Measurements from ENCODE around the gene PRADC1. TPM values are rescaled to one million over a fixed set of nuclear protein-coding genes. Genes with fewer than 3 reads are reported as not detected.

Gene PRADC1
- total RNA-seq, 1 donor from 2014 or later: 5.8 TPM

DNA sequence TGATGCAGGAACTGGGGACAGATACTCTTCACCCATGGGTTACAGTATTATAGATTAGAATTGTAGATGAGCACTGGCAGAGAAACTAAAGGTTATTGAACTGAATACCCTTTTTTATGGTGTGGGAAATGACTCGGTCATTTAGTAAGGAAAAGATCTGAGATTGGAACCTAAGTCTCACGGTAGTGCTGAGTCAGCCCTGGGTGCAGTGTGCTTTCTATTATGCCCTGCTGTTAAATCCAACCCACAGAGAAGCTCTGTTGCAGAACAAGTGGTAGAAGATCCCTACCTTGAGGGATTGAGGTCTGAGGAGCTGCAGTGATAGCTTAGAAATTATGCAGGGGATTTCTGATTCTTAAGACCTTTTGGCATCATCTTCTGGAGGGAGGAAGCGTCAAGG lies 13.8 kb upstream of the PRADC1 start:
- peaks cover 47% of the 10 kb centered on the region for H3K36me3 ChIP-seq (ENCODE audit: control insufficient read depth, insufficient read depth, low read length)
- DNase-seq (ENCODE audit: low read depth) (no peak), FAIRE-seq (no peak)
- no peak overlapping the region for H3K4me3 ChIP-seq (ENCODE audit: low read depth, low read length)
- TF ChIP-seq, protein P1, sequence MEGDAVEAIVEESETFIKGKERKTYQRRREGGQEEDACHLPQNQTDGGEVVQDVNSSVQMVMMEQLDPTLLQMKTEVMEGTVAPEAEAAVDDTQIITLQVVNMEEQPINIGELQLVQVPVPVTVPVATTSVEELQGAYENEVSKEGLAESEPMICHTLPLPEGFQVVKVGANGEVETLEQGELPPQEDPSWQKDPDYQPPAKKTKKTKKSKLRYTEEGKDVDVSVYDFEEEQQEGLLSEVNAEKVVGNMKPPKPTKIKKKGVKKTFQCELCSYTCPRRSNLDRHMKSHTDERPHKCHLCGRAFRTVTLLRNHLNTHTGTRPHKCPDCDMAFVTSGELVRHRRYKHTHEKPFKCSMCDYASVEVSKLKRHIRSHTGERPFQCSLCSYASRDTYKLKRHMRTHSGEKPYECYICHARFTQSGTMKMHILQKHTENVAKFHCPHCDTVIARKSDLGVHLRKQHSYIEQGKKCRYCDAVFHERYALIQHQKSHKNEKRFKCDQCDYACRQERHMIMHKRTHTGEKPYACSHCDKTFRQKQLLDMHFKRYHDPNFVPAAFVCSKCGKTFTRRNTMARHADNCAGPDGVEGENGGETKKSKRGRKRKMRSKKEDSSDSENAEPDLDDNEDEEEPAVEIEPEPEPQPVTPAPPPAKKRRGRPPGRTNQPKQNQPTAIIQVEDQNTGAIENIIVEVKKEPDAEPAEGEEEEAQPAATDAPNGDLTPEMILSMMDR (IDR thresholded peaks at IDR 0.05; ENCODE audit: insufficient read depth, low read length, severe bottlenecking): no peak
- no peaks in the 10 kb centered on the region for H3K27me3 ChIP-seq (ENCODE audit: control insufficient read depth, insufficient read depth, low read length)

DNA sequence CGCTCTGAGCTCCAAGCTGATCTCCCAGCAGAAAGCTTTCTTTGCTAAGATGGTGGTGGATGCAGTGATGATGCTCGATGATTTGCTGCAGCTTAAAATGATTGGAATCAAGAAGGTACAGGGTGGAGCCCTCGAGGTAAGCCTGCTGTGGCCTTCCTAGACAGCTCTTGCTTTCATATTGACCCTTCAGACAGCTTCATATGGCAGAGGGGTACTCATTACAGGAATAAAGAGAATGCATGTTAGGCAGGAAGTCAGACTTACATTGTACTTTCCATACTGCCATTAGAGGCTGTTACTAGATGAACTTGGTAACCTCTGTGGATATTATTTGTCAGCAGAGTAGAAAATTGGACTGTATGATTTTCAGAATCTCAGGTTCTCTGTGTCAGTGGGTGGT lies 11.5 kb upstream of the PRADC1 start:
- Histone ChIP-seq H3K27me3 (ENCODE audit: control insufficient read depth, insufficient read depth, low read length) (no peaks in the 10 kb centered on the region), H3K4me3 (ENCODE audit: low read depth, low read length) (no peak overlapping the region), H3K36me3 (ENCODE audit: control insufficient read depth, insufficient read depth, low read length) (peaks cover 33% of the 10 kb centered on the region)
- no peak for FAIRE-seq
- TF ChIP-seq, protein P1 (IDR thresholded peaks at IDR 0.05; ENCODE audit: insufficient read depth, low read length, severe bottlenecking): no peak
- no peak for DNase-seq (ENCODE audit: low read depth)

GRCh38 chr2:73243884-73244570 lies 11.0 kb upstream of the PRADC1 start:
- peak; percentile 92 for DNase-seq (ENCODE audit: low read depth)
- H3K27me3 ChIP-seq (ENCODE audit: control insufficient read depth, insufficient read depth, low read length): no peaks in the 10 kb centered on the region
- TF ChIP-seq, protein P1 (IDR thresholded peaks at IDR 0.05; ENCODE audit: insufficient read depth, low read length, severe bottlenecking): no peak
- peaks cover 33% of the 10 kb centered on the region for H3K36me3 ChIP-seq (ENCODE audit: control insufficient read depth, insufficient read depth, low read length)
- H3K4me3 ChIP-seq (ENCODE audit: low read depth, low read length): no peak overlapping the region
- no peak for FAIRE-seq

DNA sequence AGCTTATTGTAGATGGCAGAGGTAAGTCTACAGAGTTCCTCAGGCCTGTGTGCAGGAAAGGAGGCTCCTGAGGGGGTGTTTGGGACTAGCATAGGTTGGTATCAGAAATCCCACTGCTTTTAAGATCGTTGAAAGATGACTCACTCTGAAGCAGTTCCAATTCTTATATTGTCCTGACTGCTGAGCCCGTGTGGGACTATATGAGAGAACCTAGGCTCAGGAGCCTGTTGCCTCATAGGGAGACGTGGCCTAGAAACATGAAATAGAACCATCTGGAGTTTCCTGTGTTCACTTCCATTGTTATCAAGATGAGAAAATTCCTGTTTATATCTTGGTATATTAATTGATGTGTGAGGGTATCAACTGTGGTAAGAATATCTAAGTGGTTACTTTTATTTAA lies 6.7 kb upstream of the PRADC1 start:
- DNase-seq (ENCODE audit: low read depth): peak; percentile 25
- no peak overlapping the region for H3K4me3 ChIP-seq (ENCODE audit: low read depth, low read length)
- peaks cover 8% of the 10 kb centered on the region for H3K36me3 ChIP-seq (ENCODE audit: control insufficient read depth, insufficient read depth, low read length)
- TF ChIP-seq, protein P1 (IDR thresholded peaks at IDR 0.05; ENCODE audit: insufficient read depth, low read length, severe bottlenecking): no peak
- H3K27me3 ChIP-seq (ENCODE audit: control insufficient read depth, insufficient read depth, low read length): no peaks in the 10 kb centered on the region
- FAIRE-seq: no peak

GRCh38 chr2:73238976-73239375 lies 5.9 kb upstream of the PRADC1 start:
- Histone ChIP-seq H3K4me3 (ENCODE audit: low read depth, low read length) (no peak overlapping the region), H3K27me3 (ENCODE audit: control insufficient read depth, insufficient read depth, low read length) (no peaks in the 10 kb centered on the region), H3K36me3 (ENCODE audit: control insufficient read depth, insufficient read depth, low read length) (peaks cover 4% of the 10 kb centered on the region)
- TF ChIP-seq, protein P1 (IDR thresholded peaks at IDR 0.05; ENCODE audit: insufficient read depth, low read length, severe bottlenecking): no peak
- FAIRE-seq: no peak
- no peak for DNase-seq (ENCODE audit: low read depth)

GRCh38 chr2:73238149-73238548 lies 5.1 kb upstream of the PRADC1 start:
- H3K27me3 ChIP-seq (ENCODE audit: control insufficient read depth, insufficient read depth, low read length): no peaks in the 10 kb centered on the region
- DNase-seq (ENCODE audit: low read depth): no peak
- FAIRE-seq: no peak
- TF ChIP-seq, protein P1 (IDR thresholded peaks at IDR 0.05; ENCODE audit: insufficient read depth, low read length, severe bottlenecking): no peak
- no peak overlapping the region for H3K4me3 ChIP-seq (ENCODE audit: low read depth, low read length)
- peaks cover 4% of the 10 kb centered on the region for H3K36me3 ChIP-seq (ENCODE audit: control insufficient read depth, insufficient read depth, low read length)

Data from bronchial epithelial cell (primary cell).